ENCODE measurements around the gene NSG1. TPM values are rescaled to one million over a fixed set of nuclear protein-coding genes. Genes with fewer than 3 reads are reported as not detected.

Gene NSG1
- total RNA-seq, 2 donors from 2014 or later: 14.4 to 19.6 TPM

DNA sequence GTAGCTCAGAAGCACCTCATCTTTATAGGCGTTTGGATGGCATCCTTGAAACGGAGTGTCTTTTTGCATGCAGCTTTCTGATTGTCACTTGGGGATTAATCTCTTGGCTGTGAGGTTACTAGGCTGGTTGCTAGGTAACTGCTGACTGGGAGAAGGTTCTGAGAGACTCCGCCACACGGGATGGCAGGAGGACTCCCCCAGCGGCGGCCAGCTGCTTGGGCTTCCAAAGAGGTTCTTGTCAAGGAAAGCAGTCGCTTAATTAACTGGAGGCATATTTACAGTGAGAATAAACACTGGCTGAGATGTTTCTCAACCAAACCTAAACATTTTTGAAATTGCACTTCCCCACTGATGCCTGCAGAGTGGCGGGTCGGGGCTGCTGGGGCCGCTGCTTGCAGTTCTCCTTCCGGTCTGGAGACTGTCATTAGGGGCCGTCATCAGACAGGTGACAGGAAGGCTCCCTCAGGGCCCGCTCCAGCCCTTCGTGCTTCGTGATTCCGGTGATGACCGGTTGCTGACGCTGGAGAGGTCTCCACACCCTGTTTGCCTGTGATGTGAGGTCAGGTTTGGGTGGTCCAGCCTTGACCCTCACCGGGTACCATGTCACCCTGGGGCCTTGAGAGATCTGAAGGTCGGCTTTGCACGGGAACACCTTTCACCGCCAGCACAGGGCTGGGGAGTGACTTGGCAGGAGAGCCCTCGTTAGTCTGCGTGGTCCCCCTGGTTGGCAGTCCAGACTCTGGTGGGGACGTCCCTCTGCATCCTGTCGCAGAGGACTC is 9.1 kb downstream of the NSG1 start:
- DNase-seq (ENCODE audit: low spot score): no peak
- no peaks in the 10 kb centered on the region for H3K4me1 ChIP-seq
- no peak overlapping the region for H3K4me3 ChIP-seq
- H3K36me3 ChIP-seq: no peaks in the 10 kb centered on the region
- TF ChIP-seq, protein P1, sequence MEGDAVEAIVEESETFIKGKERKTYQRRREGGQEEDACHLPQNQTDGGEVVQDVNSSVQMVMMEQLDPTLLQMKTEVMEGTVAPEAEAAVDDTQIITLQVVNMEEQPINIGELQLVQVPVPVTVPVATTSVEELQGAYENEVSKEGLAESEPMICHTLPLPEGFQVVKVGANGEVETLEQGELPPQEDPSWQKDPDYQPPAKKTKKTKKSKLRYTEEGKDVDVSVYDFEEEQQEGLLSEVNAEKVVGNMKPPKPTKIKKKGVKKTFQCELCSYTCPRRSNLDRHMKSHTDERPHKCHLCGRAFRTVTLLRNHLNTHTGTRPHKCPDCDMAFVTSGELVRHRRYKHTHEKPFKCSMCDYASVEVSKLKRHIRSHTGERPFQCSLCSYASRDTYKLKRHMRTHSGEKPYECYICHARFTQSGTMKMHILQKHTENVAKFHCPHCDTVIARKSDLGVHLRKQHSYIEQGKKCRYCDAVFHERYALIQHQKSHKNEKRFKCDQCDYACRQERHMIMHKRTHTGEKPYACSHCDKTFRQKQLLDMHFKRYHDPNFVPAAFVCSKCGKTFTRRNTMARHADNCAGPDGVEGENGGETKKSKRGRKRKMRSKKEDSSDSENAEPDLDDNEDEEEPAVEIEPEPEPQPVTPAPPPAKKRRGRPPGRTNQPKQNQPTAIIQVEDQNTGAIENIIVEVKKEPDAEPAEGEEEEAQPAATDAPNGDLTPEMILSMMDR (IDR thresholded peaks at IDR 0.05): no peak
- no peaks in the 10 kb centered on the region for H3K9me3 ChIP-seq
- H3K27ac ChIP-seq: no peak overlapping the region
- no peaks in the 10 kb centered on the region for H3K27me3 ChIP-seq

DNA sequence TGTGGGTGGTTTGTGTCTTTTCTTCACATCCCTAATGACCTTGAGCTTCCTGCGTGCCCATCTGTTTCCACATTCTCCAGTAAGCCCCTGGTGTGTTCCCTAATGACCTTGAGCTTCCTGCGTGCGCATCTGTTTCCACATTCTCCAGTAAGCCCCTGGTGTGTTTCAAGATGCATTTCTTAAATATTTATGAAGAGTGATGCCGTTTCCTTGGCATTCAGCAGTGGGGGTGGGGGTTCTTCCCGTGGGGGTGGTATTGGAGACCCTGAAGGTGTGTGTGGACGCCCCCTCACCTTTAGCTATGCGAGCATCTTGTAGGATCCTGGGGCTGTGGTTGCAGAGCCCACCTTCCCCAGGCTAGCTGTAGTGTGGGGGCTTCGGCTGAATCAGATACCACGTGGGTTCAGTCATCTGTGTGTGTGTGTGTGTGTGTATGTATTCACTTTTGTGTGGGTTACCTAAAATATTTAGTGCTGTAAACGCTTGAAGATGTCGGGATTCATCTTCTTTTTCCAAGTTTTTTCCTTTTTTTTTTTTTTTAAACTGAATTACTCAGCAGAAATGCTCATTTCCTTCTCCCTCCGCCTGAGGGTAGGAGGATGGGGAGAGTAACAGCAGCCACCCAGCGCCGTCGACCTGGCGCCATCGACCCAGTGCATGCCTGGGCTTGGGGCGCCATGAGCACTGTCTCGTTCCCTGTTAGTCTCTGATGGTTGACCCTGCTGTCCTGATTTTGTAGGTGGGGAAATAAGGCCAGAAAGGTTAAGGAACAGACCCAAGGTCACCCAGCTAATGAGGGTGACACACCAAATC is 9.9 kb downstream of the NSG1 start:
- Histone ChIP-seq H3K4me3 (no peak overlapping the region), H3K27ac (no peak overlapping the region), H3K4me1 (no peaks in the 10 kb centered on the region), H3K27me3 (no peaks in the 10 kb centered on the region), H3K36me3 (no peaks in the 10 kb centered on the region), H3K9me3 (no peaks in the 10 kb centered on the region)
- TF ChIP-seq, protein P1 (IDR thresholded peaks at IDR 0.05): no peak
- no peak for DNase-seq (ENCODE audit: low spot score)

DNA sequence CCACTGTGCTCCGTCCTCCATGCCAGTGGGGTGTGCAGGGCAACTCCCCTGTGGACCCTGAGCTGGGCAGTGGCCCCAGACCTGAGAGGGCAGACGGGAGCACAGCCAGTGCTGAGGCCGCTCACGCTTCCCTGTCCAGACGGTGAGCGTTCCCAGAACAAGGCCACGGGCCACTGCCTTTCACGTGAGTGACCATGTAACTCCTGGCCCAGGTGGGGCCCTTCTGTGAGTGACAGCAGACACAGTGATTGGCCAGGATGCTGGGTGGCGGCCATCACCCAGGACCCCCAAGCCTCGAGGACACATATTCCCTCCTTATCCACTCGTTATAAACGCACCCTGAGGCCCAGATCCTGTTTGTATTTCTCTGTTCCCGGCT is 10.5 kb downstream of the NSG1 start:
- Histone ChIP-seq H3K4me1 (no peaks in the 10 kb centered on the region), H3K9me3 (no peaks in the 10 kb centered on the region), H3K27ac (no peak overlapping the region), H3K36me3 (no peaks in the 10 kb centered on the region), H3K27me3 (no peaks in the 10 kb centered on the region), H3K4me3 (no peak overlapping the region)
- TF ChIP-seq, protein P1 (IDR thresholded peaks at IDR 0.05): no peak
- DNase-seq (ENCODE audit: low spot score): no peak

DNA sequence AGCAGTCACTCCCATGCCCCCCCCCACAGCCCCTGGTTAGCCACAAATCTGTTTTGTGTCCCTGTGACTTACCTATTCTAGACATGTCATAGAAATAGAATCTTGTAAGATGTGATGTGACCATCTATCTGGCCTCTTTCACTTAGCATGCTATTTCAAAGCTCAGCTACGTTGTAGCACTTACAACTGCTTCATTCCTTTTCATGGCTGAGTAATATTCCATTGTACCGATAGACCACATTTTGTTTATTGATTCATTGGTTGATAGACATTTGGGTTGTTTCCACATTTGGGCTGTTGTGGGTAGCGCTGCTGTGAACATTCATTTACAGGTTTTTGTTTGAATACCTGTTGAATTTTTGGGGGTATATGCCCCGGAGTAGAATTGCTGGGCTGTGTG is 11.5 kb downstream of the NSG1 start:
- Histone ChIP-seq H3K4me3 (no peak overlapping the region), H3K27me3 (no peaks in the 10 kb centered on the region), H3K27ac (no peak overlapping the region), H3K9me3 (no peaks in the 10 kb centered on the region), H3K4me1 (no peaks in the 10 kb centered on the region), H3K36me3 (no peaks in the 10 kb centered on the region)
- no peak for DNase-seq (ENCODE audit: low spot score)
- TF ChIP-seq, protein P1 (IDR thresholded peaks at IDR 0.05): no peak

DNA sequence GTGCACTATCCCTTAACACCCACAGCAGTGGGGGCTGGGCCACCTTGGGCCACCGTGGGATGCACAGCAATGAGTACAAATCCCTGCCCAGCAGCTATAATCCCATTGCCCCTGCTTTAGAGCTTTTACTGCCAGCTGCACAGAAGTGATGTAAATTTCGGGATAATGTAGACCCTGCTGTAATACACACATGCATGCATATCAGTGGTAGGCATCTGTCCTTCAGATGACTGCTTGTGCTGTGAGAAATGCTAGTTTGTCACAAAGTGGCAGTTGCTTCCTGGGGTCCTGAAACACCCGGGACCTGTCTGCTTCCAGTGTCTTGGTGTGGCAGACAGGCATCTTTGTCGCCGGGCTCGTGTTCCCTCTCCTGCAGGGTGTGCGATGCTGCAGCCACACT is 14.1 kb downstream of the NSG1 start:
- DNase-seq (ENCODE audit: low spot score): no peak
- Histone ChIP-seq H3K9me3 (no peaks in the 10 kb centered on the region), H3K4me3 (no peak overlapping the region), H3K27me3 (no peaks in the 10 kb centered on the region), H3K36me3 (no peaks in the 10 kb centered on the region), H3K4me1 (no peaks in the 10 kb centered on the region), H3K27ac (no peak overlapping the region)
- TF ChIP-seq, protein P1 (IDR thresholded peaks at IDR 0.05): no peak

Data from right atrium auricular region (tissue), 2 donors.